ENCODE data around the gene CACNA2D1.

- TF ChIP-seq, protein P1, sequence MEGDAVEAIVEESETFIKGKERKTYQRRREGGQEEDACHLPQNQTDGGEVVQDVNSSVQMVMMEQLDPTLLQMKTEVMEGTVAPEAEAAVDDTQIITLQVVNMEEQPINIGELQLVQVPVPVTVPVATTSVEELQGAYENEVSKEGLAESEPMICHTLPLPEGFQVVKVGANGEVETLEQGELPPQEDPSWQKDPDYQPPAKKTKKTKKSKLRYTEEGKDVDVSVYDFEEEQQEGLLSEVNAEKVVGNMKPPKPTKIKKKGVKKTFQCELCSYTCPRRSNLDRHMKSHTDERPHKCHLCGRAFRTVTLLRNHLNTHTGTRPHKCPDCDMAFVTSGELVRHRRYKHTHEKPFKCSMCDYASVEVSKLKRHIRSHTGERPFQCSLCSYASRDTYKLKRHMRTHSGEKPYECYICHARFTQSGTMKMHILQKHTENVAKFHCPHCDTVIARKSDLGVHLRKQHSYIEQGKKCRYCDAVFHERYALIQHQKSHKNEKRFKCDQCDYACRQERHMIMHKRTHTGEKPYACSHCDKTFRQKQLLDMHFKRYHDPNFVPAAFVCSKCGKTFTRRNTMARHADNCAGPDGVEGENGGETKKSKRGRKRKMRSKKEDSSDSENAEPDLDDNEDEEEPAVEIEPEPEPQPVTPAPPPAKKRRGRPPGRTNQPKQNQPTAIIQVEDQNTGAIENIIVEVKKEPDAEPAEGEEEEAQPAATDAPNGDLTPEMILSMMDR (IDR thresholded peaks at IDR 0.05): no peak
- no peak for TF ChIP-seq EP300 (IDR thresholded peaks at IDR 0.05)
Observed at GRCh38 chr7:82053453-82054032, 390.0 kb downstream of the CACNA2D1 start.
